GM20431 (cell line): ENCODE data around the gene OPN1MW3.
"Not testable (repeated sequence)": the region's sequence is repeated elsewhere in the genome, so short reads cannot be mapped to it uniquely, and the experiment has no call there.

ENCODE experiments used
- in situ Hi-C: fragments of 300-500 bp; cut with MseI, MboI; formaldehyde crosslinking; loops from one replicate; pipeline ENCODE4 v1.15.0; 2020; ENCODE audit warnings: low sequenced_read_pairs; ENCODE audit not compliant: unreplicated experiment

Gene OPN1MW3

DNA sequence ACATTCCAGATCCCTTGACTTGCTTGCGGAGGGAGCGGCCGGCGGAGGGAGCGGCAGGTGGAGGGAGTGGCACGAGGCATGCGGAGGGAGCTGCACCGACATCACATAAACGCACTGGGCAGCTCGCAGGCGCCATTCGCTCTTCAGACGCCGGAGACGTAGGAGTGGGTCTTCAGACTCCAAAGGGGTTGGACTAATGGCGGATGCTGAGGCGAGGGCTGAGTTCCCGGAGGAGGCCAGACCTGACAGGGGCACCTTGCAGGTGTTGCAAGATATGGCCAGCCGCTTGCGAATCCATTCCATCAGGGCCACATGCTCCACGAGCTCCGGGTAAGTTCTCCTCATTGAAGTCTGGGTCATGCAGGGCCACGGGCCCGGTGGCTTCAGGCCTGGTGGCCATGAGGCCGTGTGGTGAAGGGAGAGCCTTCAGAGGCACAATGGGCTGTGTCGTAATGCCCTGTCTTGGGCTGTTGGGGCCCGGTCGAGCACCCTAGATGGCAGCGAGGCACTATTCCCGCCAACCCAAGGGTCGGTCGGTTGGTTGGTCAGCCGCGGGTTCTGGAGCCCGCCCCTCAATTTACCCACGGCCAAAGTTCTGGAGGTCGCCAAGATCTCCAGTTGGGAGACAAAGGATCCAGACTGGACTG lies 38.4 kb downstream of the OPN1MW3 start, which contains the start of gene TKTL1:
TSS of gene TKTL1 (plus strand) at position 132 of the 647 bp plus-strand sequence. CDS start at position 197, 65 bp downstream.
- in situ Hi-C loops, result no loop called here

DNA sequence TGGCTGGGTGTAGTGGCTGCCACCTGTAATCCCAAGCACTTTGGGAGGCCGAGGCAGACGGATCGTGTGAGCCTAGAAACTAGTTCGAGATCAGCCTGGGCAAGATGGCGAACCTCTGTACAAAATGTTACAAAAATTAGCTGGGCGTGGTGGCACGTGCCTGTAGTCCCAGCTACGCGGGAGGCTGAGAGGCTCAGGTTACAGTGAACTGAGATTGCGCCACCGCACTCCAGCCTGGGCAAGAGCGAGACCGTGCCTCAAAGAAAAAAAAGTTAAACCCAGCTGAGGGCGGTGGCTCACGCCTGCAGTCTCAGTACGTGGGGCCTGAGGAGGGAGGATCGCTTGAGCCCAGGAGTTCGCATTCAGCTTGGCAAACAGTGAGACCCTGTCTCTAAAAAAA lies 39.3 kb downstream of the OPN1MW3 start:
- in situ Hi-C loops, result no loop called here

DNA sequence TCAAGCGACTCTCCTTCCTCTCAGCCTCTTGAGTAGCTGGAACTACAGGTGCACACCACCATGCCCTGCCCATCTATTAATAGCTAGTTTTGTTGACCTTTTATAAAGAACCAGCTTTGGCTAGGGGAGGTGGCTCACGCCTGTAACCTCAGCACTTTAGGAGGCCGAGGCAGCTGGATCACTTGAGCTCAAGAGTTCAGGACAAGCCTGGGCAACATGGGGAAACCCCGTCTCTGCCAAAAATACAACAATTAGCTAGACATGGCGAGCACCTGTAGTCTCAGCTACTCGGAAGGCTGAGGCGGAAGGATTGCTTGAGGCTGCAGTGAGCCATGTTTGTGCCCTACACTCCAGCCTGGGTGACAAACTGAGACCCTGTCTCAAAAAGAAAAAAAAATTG lies 40.9 kb downstream of the OPN1MW3 start:
- in situ Hi-C loops, result no loop called here

DNA sequence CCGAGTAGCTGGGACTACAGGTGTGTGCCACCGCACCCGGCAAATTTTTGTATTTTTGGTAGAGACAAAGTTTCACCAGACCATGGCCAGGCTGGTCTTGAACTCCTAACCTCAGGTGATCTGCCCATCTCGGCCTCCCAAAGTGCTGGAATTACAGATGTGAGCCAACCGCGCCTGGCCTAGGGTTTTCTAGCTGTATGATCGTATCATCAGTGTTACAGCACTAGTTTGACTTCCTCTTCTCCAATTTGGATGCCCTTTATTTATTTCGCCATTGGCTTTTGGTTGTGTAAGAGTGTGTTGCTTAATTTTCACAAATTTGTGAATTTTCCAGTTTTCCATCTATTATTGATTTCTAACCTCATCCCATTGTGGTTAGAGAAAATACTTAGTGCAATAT lies 43.4 kb downstream of the OPN1MW3 start:
- in situ Hi-C loops, result no loop called here

DNA sequence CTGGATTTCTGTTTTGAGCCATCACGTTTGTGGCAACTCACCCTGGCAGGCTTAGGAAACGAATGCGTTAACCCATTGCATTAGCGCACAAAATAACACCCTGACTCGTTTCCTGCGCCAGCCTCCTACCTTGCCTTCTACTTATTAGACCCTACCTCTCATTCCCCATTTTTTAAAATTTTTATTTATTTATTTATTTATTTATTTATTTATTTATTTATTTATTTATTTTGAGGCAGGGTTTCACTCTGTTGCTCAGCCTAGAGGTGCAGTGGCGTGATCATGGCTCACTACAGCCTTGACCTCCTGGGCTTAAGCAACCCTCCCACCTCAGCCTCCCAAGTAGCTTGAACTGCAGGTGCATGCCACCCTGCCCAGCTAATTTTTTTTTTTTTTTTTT lies 45.6 kb downstream of the OPN1MW3 start:
- in situ Hi-C loops, result not testable (repeated sequence)

DNA sequence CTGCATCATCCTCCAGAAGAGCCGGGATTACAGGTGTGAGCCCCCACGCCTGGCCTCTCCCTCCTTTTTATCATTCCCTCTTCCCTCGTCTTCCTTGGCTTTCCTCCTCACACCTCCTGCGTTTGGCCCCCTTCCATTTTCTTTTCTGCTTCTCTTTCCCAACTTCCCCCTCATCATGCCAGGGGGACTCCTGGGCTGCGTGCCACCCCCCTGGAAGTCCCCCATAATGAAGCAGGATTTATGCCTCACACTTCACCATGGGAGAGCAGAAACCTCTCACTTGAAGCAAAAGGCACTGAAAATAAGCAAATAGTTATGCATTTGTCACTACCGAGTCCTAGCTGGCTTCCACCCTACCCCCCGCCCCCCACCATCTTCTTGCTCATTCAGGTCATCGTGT lies 46.1 kb downstream of the OPN1MW3 start:
- in situ Hi-C loops, result no loop called here

DNA sequence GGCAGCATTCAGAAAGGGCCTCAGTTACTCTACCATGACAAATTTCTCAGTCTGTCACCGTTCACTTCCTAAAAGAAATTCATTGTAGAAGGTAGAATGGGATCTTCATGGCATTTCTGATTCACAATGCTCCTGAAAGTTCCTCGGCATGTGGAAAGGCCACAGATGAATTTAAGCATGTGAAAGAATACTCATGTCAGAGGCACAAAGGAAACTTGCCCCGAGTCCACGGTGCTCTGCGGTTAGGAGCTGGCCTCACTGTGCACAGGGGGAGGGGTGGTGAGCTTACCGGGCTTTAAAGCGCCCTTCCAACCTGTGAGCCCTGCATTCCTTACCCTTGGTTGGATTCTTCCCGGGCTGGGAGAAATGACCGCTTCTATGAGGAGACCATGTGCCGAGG lies 47.5 kb downstream of the OPN1MW3 start:
- in situ Hi-C loops, result no loop called here

DNA sequence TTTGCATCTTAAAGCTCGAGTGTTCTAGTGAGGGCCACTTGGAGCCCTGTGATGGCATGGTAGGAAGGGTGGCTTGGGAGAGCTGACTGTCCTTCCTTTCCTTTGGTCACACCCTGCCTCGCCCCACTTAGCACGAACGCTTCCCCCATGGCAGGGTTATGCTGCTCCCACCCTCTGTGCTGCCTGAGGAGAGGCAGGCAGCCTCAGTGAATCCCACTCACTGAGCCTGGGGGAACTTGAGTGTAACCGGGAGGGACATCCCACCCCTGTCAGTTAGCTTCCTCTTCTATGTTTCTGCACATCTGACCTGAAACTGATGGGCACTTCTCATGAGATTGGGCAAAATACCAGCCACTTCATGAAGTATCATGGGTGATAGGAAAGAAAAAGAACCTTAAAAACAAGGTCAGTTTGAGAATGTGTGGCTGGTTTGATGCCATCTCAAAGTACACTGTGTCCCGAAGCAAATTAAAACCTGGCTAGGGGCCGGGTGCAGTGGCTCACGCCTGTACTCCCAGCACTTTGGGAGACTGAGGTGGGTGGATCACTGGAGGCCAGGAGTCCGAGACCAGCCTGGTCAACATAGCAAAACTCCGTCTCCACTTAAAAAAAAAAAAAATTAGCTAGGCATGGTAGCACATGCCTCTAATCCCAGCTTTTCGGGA lies 48.3 kb downstream of the OPN1MW3 start:
- in situ Hi-C loops, result no loop called here

DNA sequence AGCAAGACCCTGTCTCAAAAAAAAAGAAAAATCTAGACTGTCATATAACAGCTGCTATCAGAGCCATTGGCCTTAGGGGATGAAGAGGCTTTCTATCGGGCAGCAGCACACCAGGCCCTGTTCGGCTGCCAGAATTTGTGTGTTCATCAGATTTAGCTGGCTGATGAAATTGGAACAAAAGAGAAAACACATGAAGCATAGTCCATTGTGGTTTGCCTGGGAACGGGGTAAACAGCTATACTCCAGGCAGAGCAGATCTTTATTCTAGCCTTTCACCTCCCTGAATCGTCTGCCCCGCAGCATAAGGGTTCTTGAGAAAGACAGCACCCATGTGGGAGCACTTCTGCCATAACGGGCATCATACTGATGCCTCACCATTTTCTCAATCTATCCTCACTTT lies 49.8 kb downstream of the OPN1MW3 start:
- in situ Hi-C loops, result no loop called here

DNA sequence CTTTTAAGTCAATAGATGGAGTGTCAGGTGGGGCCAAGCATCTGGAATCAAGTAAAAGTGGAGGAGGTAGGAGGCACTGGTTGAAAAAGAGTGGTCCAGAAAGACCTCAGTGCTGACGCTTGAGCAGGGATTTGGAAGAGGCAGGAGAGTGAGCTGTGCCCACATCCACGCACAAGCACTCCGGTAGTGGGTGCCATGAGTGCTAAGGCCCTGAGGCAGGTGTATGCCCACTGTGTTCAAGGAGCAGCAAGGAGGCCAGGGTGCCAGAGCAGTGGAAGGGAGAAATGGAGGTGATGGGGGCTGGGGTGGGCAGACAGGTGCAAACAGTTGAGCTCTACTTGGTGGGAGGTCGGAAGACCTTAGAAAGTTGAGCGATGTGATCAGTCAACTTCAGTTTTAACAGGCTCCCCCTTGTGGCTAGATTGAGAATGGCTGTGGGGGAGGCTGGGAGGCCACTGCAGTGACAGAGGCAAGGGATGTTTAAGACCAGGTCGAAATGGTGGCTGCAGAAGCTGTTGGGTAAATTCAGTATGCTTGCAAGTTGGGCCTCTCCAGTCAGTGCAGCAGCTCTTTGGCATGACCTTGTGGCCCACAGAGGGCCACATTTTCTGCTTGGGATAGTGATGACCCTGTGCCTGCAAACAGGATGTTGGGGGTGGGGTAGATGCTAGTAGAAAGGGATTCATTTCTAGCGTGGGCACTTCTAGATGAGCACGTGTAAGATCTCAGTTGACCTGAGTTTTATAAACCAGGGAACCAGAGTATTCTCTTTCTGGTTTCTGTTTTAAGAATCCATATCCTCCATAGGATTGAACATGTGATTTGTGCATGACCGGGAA lies 50.9 kb downstream of the OPN1MW3 start:
- in situ Hi-C loops, result no loop called here

DNA sequence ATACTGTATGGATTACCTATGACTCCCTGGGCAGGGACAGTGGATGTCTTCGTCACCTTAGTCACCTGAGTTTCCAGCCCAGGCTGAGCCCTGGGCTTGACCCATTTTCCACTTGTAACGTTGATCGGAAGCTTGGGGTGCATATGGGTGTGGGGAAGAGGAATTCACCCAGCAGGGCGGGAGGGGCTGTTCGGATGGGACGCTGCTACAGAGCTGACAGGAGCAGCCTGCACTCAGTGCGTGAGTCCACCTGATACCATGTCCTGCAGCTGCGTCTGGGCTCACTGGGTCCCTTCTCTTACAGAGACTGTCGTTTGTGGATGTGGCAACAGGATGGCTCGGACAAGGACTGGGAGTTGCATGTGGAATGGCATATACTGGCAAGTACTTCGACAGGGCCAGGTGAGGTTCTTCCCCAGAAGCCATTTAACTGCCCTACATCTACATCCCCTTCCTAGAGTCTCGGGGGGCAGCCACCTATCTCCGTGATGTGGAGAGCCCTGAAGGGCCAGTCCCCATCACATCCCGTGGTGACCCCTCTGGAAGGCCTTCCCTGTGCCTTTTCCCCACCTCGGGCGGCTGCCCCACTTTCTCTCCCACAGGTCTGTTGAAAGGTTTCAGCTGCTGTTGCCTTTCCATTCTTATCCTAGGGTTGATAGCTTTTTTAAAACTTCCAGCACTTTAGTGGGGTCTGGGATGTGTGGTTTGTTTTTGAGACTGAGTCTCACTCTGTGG lies 51.8 kb downstream of the OPN1MW3 start:
- in situ Hi-C loops, result no loop called here

DNA sequence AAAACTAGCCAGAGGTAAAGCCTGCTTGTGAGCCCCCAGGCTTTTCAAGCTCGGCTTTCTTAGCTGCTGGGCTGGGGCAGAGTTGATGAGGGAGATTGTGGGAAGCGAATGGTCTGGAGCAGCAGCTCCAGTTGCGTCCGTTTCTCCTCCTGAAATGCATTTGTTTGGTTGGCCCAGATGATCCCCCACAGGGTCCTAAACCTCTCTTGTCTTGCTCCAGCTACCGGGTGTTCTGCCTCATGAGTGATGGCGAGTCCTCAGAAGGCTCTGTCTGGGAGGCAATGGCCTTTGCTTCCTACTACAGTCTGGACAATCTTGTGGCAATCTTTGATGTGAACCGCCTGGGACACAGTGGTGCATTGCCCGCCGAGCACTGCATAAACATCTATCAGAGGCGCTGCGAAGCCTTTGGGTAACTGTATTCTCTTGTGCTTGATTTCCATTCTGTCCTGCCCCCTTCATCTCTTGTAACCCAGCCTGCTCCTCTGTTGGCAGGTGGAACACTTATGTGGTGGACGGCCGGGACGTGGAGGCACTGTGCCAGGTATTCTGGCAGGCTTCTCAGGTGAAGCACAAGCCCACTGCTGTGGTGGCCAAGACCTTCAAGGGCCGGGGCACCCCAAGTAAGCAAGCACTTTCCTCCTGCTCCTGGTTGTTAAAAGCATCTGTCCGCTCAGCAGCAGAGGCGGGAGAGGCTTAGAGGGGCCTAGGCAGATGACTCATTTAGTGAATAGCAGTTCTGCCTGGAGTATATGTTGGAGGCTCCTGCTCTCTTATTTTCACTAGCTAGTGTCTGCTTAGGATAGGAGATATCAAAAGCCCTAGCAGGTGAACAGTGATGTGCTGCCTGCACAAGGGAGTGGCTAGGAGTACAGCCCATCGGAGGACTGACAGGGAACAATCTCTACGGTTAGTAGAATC lies 53.5 kb downstream of the OPN1MW3 start:
- in situ Hi-C loops, result no loop called here

DNA sequence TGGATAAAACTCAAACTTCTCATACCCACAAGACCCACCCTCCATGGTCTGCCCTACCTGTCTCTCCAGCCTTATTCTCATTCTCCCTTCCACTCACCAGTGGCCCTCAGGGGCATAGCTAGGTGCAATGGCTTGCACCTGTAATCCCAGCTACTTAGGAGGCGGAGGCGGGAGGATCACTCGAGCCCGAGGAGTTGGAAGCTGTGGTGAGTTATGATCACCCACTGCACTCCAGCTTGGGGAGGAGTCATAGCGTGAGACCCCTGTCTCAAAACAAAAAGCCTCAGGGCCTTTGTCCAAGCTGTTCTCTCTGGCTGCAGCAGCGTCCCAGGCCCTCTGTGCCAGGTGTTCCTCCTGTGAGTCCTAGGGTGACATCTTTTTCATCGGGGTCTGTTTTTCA lies 54.7 kb downstream of the OPN1MW3 start:
- in situ Hi-C loops, result no loop called here

DNA sequence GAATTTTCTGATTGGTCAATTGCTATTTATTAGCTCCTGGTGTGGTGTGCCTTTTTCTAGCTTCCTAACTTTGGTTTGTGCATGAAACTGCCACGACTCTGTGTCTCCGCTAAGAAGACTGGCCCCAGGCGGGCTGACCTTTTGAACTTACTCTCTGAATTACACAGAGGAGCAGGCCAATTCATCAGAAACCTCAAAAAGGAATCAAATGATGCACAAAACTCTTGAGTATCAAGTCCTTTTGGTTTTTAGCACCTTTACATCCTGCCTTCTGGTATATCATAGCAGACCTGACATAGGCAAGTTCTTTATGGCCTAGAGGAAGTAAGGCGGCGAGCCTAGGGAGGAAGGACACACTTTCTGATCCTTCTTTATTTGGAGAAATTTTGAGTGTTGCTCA lies 55.8 kb downstream of the OPN1MW3 start:
- in situ Hi-C loops, result no loop called here

DNA sequence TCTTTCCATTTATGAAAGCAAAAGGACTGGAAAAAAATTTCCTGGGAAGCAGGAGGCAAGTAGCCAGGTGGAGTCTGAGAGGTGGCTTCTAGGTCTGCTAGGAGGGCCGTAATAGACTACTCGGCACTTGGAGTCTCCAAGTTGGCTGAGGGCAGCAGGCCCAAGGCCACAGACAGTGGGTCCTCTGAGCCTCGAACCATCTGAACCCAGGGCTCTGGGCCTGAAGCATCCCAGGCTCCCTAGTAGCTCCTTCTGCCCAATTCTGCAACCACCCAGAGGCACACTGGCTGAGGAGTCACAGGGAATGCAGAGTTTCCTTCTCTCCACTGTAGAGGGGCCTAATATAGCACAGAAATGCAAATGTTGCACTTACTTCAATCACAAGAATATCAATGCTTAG lies 58.0 kb downstream of the OPN1MW3 start:
- in situ Hi-C loops, result no loop called here

DNA sequence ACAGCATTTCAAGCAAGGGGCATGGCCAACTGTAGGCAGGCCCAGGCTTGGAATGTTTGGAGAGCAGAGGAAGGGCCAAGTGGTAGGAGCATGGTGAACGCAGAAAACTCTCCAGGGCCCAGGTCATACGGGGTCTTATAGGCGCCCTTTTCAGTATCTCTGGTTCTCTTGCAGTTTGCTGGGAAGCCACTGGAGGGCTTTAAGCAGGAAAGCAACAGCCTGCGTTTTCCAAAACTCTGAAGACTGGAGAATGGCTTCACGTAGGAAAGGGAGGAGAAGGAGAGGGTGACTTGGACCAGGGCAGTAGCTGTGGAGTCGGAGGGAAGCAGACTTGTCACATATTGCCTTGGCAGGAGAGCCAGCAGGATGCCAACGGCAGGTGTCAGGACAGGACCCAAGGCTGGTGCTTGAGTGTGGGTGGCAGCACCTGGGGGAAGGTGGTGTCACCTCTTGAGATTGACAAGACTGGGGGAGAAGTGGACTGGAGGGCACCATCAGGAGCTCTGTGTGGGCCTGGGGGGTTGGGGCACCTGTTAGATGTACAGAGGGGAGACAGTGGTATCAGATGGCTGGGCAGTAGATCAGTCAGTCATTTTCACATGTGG lies 60.1 kb downstream of the OPN1MW3 start:
- in situ Hi-C loops, result no loop called here

DNA sequence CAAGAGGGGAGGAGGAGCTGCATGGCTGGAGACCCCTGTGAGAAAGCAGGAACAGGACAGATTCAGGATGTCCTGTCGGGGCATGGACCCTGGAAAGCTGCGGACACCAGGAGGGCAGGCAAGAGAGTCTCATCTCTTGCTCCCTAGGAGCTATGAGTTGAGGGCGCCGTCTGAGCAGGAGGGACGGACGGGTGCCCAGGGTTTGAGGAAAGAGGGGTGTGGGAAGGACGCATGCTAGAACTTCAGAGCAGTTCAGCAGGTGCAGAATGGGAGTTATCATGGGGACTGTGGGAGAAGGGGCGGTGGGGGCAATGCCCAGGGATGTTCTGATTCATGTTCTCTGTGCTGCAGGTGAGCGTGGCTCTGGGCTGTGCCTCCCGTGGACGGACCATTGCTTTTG lies 63.0 kb downstream of the OPN1MW3 start:
- in situ Hi-C loops, result no loop called here
